Right lobe of liver (tissue), 4 donors: ENCODE measurements around the gene TMEM50B.

Source experiments
- POLR2A ChIP-seq: fragments of 450-650 bp; IDR thresholded peaks from one replicate; pipeline ENCODE4 v1.6.1; 2017; ENCODE audit warnings: antibody characterized with exemption, mild to moderate bottlenecking
- TF ChIP-seq, protein P1 (sequence below), 4 donors: fragments of 200-600 bp in 3 of 4; fragments of 450-650 bp in 1 of 4; IDR thresholded peaks; one replicate each; pipeline versions ENCODE4 v1.5.1 to v1.8.0; 2016 to 2022; ENCODE audit warnings: antibody characterized with exemption in 4 of 4, mild to moderate bottlenecking in 2 of 4
- donor health status: DM: no; HTN: no; CAD: no.
- donor health status: DM: no; HTN: no; CAD: no.
- donor health status: DM: no; HTN: yes; CAD: no.

- TF ChIP-seq, protein P1, sequence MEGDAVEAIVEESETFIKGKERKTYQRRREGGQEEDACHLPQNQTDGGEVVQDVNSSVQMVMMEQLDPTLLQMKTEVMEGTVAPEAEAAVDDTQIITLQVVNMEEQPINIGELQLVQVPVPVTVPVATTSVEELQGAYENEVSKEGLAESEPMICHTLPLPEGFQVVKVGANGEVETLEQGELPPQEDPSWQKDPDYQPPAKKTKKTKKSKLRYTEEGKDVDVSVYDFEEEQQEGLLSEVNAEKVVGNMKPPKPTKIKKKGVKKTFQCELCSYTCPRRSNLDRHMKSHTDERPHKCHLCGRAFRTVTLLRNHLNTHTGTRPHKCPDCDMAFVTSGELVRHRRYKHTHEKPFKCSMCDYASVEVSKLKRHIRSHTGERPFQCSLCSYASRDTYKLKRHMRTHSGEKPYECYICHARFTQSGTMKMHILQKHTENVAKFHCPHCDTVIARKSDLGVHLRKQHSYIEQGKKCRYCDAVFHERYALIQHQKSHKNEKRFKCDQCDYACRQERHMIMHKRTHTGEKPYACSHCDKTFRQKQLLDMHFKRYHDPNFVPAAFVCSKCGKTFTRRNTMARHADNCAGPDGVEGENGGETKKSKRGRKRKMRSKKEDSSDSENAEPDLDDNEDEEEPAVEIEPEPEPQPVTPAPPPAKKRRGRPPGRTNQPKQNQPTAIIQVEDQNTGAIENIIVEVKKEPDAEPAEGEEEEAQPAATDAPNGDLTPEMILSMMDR (IDR thresholded peaks at IDR 0.05) = no peak
- TF ChIP-seq POLR2A = no peak
Measured at GRCh38 chr21:33511639-33512038, 31.9 kb upstream of the TMEM50B start.
